WTC11 (cell line): ENCODE measurements around the gene ARHGEF39. TPM values are rescaled to one million over a fixed set of nuclear protein-coding genes. Genes with fewer than 3 reads are reported as not detected.

Experiments used
- ATAC-seq: fragments of 200-7000 bp; cut with Tn5 transposase; 2 replicates; pipeline ENCODE4 v1.10.0; 2021; ENCODE audit warnings: mild to moderate bottlenecking, moderate library complexity
- CTCF ChIA-PET: fragments of 300-600 bp; sonication (Branson Sonifier 250); formaldehyde crosslinking; loops from one replicate; lab custom pipeline; 2021; ENCODE audit warnings: antibody characterized with exemption; lab: Charles Lee
- POLR2A ChIA-PET: fragments of 350-600 bp; sonication (Branson Sonifier 250); formaldehyde crosslinking; loops from one replicate; lab custom pipeline; 2021; ENCODE audit warnings: antibody characterized with exemption; lab: Charles Lee
- DNase-seq: peaks from one replicate; pipeline ENCODE4 v3.0.0; 2021; ENCODE audit warnings: low spot score
- H3K27ac Mint-ChIP-seq: 2 replicates; pipeline ENCODE4 v1.8.0; 2021; ENCODE audit warnings: mixed read lengths
- H3K27me3 Mint-ChIP-seq: 2 replicates; pipeline ENCODE4 v1.8.0; 2021; ENCODE audit warnings: low read depth, mild to moderate bottlenecking, moderate library complexity, mixed read lengths
- H3K36me3 Mint-ChIP-seq: 2 replicates; pipeline ENCODE4 v1.8.0; 2021; ENCODE audit warnings: mixed read lengths
- H3K4me1 Mint-ChIP-seq: 2 replicates; pipeline ENCODE4 v1.8.0; 2022; ENCODE audit warnings: mixed read lengths
- H3K4me3 Mint-ChIP-seq: 2 replicates; pipeline ENCODE4 v1.8.0; 2021; ENCODE audit warnings: mild to moderate bottlenecking, moderate library complexity, mixed read lengths
- H3K9me3 Mint-ChIP-seq: 2 replicates; pipeline ENCODE4 v1.8.0; 2021; ENCODE audit warnings: mixed read lengths
- CREB1 ChIP-seq: sonication (generic); formaldehyde crosslinking; IDR thresholded peaks from 2 replicates; pipeline ENCODE4 v1.8.0; 2023; ENCODE audit warnings: mild to moderate bottlenecking, missing genetic modification reagents
- EMX1 ChIP-seq: fragments of 250-450 bp; sonication (Bioruptor Pico); IDR thresholded peaks from 2 replicates; pipeline ENCODE4 v1.8.0; 2021; ENCODE audit warnings: mild to moderate bottlenecking
- FOXP1 ChIP-seq: sonication (generic); formaldehyde crosslinking; IDR thresholded peaks from 2 replicates; pipeline ENCODE4 v1.8.0; 2022; ENCODE audit warnings: missing genetic modification reagents, mild to moderate bottlenecking, moderate library complexity, borderline replicate concordance
- GABPB1 ChIP-seq: sonication (generic); formaldehyde crosslinking; IDR thresholded peaks from 2 replicates; pipeline ENCODE4 v1.8.1; 2023; ENCODE audit warnings: mild to moderate bottlenecking, missing genetic modification reagents
- IRF2 ChIP-seq: sonication (generic); formaldehyde crosslinking; IDR thresholded peaks from 2 replicates; pipeline ENCODE4 v1.8.0; 2022; ENCODE audit warnings: low read depth, missing genetic modification reagents, borderline replicate concordance
- JUN ChIP-seq: sonication (generic); formaldehyde crosslinking; IDR thresholded peaks from 2 replicates; pipeline ENCODE4 v1.8.0; 2023; ENCODE audit warnings: mild to moderate bottlenecking, missing genetic modification reagents
- KAT7 ChIP-seq: sonication (generic); formaldehyde crosslinking; IDR thresholded peaks from 2 replicates; pipeline ENCODE4 v1.8.1; 2023; ENCODE audit warnings: missing genetic modification reagents, mild to moderate bottlenecking, borderline replicate concordance
- NFATC4 ChIP-seq: fragments of 250-450 bp; sonication (Bioruptor Pico); IDR thresholded peaks from 2 replicates; pipeline ENCODE4 v1.9.0; 2021; ENCODE audit warnings: mild to moderate bottlenecking
- TEAD1 ChIP-seq: sonication (generic); formaldehyde crosslinking; IDR thresholded peaks from 2 replicates; pipeline ENCODE4 v1.8.0; 2022; ENCODE audit warnings: mild to moderate bottlenecking, missing genetic modification reagents
- ZBTB21 ChIP-seq: sonication (generic); formaldehyde crosslinking; IDR thresholded peaks from 2 replicates; pipeline ENCODE4 v1.8.1; 2023; ENCODE audit warnings: mild to moderate bottlenecking, missing genetic modification reagents, borderline replicate concordance
- ZNF317 ChIP-seq: sonication (generic); formaldehyde crosslinking; IDR thresholded peaks from 2 replicates; pipeline ENCODE4 v1.8.1; 2023; ENCODE audit warnings: low read depth, mild to moderate bottlenecking, moderate library complexity, missing genetic modification reagents, borderline replicate concordance
- ZNF416 ChIP-seq: fragments of 250-450 bp; sonication (Bioruptor Pico); IDR thresholded peaks from 2 replicates; pipeline ENCODE4 v1.9.0; 2021; ENCODE audit warnings: mild to moderate bottlenecking, inconsistent platforms
- total RNA-seq: library from RNA; stranded (reverse); gene quantifications from 3 replicates; pipeline ENCODE4 v1.2.3, GENCODE V29; 2021
- TF ChIP-seq, protein P1 (sequence below): fragments of 250-450 bp; sonication (Bioruptor Pico); conservative IDR thresholded peaks from 2 replicates; pipeline ENCODE4 v1.9.0; 2021; ENCODE audit warnings: mild to moderate bottlenecking
- TF ChIP-seq, protein P2 (sequence below): fragments of 200-600 bp; IDR thresholded peaks from 2 replicates; pipeline ENCODE4 v1.8.0; 2022; ENCODE audit warnings: antibody characterized with exemption
- TF ChIP-seq, protein P3 (sequence below): sonication (generic); formaldehyde crosslinking; IDR thresholded peaks from 2 replicates; pipeline ENCODE4 v1.8.0; 2022; ENCODE audit warnings: missing genetic modification reagents
- TF ChIP-seq, protein P4 (sequence below): sonication (generic); formaldehyde crosslinking; IDR thresholded peaks from 2 replicates; pipeline ENCODE4 v1.8.1; 2023; ENCODE audit warnings: mild to moderate bottlenecking, missing genetic modification reagents, moderate library complexity
- TF ChIP-seq, protein P5 (sequence below): sonication (generic); formaldehyde crosslinking; conservative IDR thresholded peaks from 2 replicates; pipeline ENCODE4 v1.8.1; 2022; ENCODE audit warnings: mild to moderate bottlenecking, missing genetic modification reagents

Gene ARHGEF39
- total RNA-seq, 1 experiment from 2014 or later = 23.8 TPM

GRCh38 chr9:35681341-35682002 lies 16.5 kb upstream of the ARHGEF39 start:
- ChIA-PET POLR2A (interaction anchor here (1.0 to 1.9 kb wide), 4 partner anchors 9 to 46 kb away, joined by 4 to 14 read pairs (median 6); partner anchors contain the start of genes ARHGEF39 and TPM2), CTCF (interaction anchor here (0.9 to 2.4 kb wide), 9 partner anchors 7 to 782 kb away, joined by 3 to 24 read pairs (median 10); partner anchors contain the start of genes ARHGEF39, CCDC107, RMRP and TPM2)
- Mint-ChIP-seq H3K4me1 (peaks cover 11% of the 10 kb centered on the region), H3K9me3 (no peaks in the 10 kb centered on the region), H3K36me3 (peaks cover 38% of the 10 kb centered on the region), H3K4me3 (no peak overlapping the region)
- no peak for DNase-seq
- TF ChIP-seq CREB1 (CRISPR knock-in tag) = no peak
- TF ChIP-seq, protein P1, sequence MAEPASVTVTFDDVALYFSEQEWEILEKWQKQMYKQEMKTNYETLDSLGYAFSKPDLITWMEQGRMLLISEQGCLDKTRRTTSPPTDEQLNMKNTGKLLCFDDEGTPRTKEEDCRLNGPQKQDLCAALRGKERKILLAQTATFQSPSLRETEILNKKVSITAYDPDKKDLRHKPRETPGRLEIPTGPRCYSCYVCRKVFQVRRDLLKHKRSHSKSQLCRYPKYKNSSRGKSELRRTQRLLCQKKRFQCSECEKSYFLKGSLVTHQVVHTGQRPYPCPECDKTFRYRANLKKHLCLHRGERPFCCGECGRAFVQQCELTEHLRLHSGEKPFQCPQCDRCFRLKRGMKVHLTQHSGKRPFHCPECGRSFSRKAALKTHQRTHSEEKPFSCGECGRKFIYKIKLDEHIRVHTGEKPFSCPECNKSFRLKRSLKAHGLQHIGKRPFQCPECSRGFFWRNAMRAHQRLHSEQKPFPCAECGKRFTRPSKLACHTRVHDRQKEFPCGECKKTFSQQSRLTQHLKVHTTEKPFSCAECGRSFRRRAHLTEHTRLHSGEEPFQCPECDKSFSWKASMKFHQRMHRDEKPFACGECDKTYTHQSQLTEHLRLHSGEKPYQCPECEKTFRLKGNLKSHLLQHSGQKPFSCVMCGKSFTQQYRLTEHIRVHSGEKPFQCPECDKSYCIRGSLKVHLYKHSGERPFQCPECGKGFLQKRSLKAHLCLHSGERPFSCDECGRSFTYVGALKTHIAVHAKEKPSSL = no peak
- TF ChIP-seq, protein P2, sequence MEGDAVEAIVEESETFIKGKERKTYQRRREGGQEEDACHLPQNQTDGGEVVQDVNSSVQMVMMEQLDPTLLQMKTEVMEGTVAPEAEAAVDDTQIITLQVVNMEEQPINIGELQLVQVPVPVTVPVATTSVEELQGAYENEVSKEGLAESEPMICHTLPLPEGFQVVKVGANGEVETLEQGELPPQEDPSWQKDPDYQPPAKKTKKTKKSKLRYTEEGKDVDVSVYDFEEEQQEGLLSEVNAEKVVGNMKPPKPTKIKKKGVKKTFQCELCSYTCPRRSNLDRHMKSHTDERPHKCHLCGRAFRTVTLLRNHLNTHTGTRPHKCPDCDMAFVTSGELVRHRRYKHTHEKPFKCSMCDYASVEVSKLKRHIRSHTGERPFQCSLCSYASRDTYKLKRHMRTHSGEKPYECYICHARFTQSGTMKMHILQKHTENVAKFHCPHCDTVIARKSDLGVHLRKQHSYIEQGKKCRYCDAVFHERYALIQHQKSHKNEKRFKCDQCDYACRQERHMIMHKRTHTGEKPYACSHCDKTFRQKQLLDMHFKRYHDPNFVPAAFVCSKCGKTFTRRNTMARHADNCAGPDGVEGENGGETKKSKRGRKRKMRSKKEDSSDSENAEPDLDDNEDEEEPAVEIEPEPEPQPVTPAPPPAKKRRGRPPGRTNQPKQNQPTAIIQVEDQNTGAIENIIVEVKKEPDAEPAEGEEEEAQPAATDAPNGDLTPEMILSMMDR = no peak
- no peak for TF ChIP-seq FOXP1 (CRISPR knock-in tag)
- TF ChIP-seq JUN (CRISPR knock-in tag) = no peak
- no peak for TF ChIP-seq IRF2
- TF ChIP-seq, protein P3, sequence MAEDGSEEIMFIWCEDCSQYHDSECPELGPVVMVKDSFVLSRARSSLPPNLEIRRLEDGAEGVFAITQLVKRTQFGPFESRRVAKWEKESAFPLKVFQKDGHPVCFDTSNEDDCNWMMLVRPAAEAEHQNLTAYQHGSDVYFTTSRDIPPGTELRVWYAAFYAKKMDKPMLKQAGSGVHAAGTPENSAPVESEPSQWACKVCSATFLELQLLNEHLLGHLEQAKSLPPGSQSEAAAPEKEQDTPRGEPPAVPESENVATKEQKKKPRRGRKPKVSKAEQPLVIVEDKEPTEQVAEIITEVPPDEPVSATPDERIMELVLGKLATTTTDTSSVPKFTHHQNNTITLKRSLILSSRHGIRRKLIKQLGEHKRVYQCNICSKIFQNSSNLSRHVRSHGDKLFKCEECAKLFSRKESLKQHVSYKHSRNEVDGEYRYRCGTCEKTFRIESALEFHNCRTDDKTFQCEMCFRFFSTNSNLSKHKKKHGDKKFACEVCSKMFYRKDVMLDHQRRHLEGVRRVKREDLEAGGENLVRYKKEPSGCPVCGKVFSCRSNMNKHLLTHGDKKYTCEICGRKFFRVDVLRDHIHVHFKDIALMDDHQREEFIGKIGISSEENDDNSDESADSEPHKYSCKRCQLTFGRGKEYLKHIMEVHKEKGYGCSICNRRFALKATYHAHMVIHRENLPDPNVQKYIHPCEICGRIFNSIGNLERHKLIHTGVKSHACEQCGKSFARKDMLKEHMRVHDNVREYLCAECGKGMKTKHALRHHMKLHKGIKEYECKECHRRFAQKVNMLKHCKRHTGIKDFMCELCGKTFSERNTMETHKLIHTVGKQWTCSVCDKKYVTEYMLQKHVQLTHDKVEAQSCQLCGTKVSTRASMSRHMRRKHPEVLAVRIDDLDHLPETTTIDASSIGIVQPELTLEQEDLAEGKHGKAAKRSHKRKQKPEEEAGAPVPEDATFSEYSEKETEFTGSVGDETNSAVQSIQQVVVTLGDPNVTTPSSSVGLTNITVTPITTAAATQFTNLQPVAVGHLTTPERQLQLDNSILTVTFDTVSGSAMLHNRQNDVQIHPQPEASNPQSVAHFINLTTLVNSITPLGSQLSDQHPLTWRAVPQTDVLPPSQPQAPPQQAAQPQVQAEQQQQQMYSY (CRISPR knock-in tag) = no peak
- TF ChIP-seq, protein P4, sequence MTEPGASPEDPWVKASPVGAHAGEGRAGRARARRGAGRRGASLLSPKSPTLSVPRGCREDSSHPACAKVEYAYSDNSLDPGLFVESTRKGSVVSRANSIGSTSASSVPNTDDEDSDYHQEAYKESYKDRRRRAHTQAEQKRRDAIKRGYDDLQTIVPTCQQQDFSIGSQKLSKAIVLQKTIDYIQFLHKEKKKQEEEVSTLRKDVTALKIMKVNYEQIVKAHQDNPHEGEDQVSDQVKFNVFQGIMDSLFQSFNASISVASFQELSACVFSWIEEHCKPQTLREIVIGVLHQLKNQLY (CRISPR knock-in tag) = no peak
- TF ChIP-seq ZNF416 = no peak
- TF ChIP-seq NFATC4 (CRISPR knock-in tag) = no peak
- TF ChIP-seq ZNF317 (CRISPR knock-in tag) = no peak
- TF ChIP-seq, protein P5, sequence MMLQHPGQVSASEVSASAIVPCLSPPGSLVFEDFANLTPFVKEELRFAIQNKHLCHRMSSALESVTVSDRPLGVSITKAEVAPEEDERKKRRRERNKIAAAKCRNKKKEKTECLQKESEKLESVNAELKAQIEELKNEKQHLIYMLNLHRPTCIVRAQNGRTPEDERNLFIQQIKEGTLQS (CRISPR knock-in tag) = no peak
- no peak for TF ChIP-seq ZBTB21 (CRISPR knock-in tag)
- no peak for TF ChIP-seq GABPB1 (CRISPR knock-in tag)
- TF ChIP-seq KAT7 (CRISPR knock-in tag) = no peak
- no peak for TF ChIP-seq TEAD1
- no peak for TF ChIP-seq EMX1
- TF ChIP-seq, all 79 proteins: peak for 0
- ATAC-seq = no peak
- Mint-ChIP-seq H3K27me3 (peaks cover 5% of the 10 kb centered on the region), H3K27ac (peak overlapping the region; percentile 95; the same call in 1 of the 2 replicates)
